IPS DF 4.7 (cell line): Measurements from ENCODE around the gene LZTFL1.

Experiments used
- DNase-seq: peaks from one replicate; pipeline ENCODE4 v3.0.0-alpha.2; 2013; ENCODE audit warnings: low spot score; ENCODE audit errors: extremely low read depth

The LZTFL1 gene

GRCh38 chr3:45841757-45842491, at the start of gene LZTFL1:
LZTFL1 (minus strand) TSS chr3:45842119; CDS start chr3:45841991, 128 bp downstream.
- DNase-seq: peak; percentile 95

GRCh38 chr3:45890405-45890804, 48.5 kb upstream of the LZTFL1 start:
- DNase-seq: no peak

GRCh38 chr3:45889337-45889736, 47.4 kb upstream of the LZTFL1 start:
- DNase-seq: no peak

- DNase-seq: no peak
Measured at GRCh38 chr3:45887759-45888511, 46.0 kb upstream of the LZTFL1 start.

GRCh38 chr3:45887285-45887684, 45.4 kb upstream of the LZTFL1 start:
- no peak for DNase-seq

GRCh38 chr3:45885979-45886705, 44.2 kb upstream of the LZTFL1 start, which contains the start of gene CCR9:
CCR9 (plus strand) TSS chr3:45886543; CDS start chr3:45894934, 8,391 bp downstream.
- DNase-seq: no peak

- DNase-seq: no peak
Measured at GRCh38 chr3:45884368-45885201, 42.7 kb upstream of the LZTFL1 start.

GRCh38 chr3:45881078-45882022, 39.4 kb upstream of the LZTFL1 start:
- no peak for DNase-seq

- no peak for DNase-seq
Measured at GRCh38 chr3:45880725-45881077, 38.8 kb upstream of the LZTFL1 start.

GRCh38 chr3:45878124-45878523, 36.2 kb upstream of the LZTFL1 start:
- DNase-seq: no peak

- no peak for DNase-seq
Measured at GRCh38 chr3:45874677-45875346, 32.9 kb upstream of the LZTFL1 start.

- no peak for DNase-seq
Measured at GRCh38 chr3:45873638-45874037, 31.7 kb upstream of the LZTFL1 start.

- DNase-seq: no peak
Measured at GRCh38 chr3:45873036-45873435, 31.1 kb upstream of the LZTFL1 start.

- DNase-seq: no peak
Measured at GRCh38 chr3:45872569-45872968, 30.6 kb upstream of the LZTFL1 start.

- no peak for DNase-seq
Measured at GRCh38 chr3:45871780-45872179, 29.9 kb upstream of the LZTFL1 start.

GRCh38 chr3:45870099-45870498, 28.2 kb upstream of the LZTFL1 start:
- DNase-seq: no peak

- DNase-seq: no peak
Measured at GRCh38 chr3:45869638-45870037, 27.7 kb upstream of the LZTFL1 start.

GRCh38 chr3:45868650-45869049, 26.7 kb upstream of the LZTFL1 start:
- no peak for DNase-seq

GRCh38 chr3:45868213-45868612, 26.3 kb upstream of the LZTFL1 start:
- DNase-seq: no peak

GRCh38 chr3:45865563-45865962, 23.6 kb upstream of the LZTFL1 start:
- no peak for DNase-seq
